Mesothelial cell of epicardium (in vitro differentiated cells): ENCODE measurements around the gene GTF2H1. TPM values are rescaled to one million over a fixed set of nuclear protein-coding genes. Genes with fewer than 3 reads are reported as not detected.
"Not testable (repeated sequence)": the region's sequence is repeated elsewhere in the genome, so short reads cannot be mapped to it uniquely, and the experiment has no call there.

Source experiments
- DNase-seq, 2 experiments: peaks; one replicate each; pipeline ENCODE4 v3.0.0; 2021; ENCODE audit warnings: low spot score in 2 of 2; ENCODE audit not compliant: unreplicated experiment in 2 of 2
- H3K27ac Mint-ChIP-seq: 2 replicates; pipeline ENCODE4 v1.8.0; 2021; ENCODE audit warnings: mixed read lengths
- H3K27me3 Mint-ChIP-seq: 2 replicates; pipeline ENCODE4 v1.8.0; 2021; ENCODE audit warnings: low read depth, mixed read lengths
- H3K36me3 Mint-ChIP-seq: 2 replicates; pipeline ENCODE4 v1.8.0; 2021; ENCODE audit warnings: mixed read lengths
- H3K4me1 Mint-ChIP-seq: 2 replicates; pipeline ENCODE4 v1.8.0; 2021; ENCODE audit warnings: mixed read lengths
- H3K4me3 Mint-ChIP-seq: 2 replicates; pipeline ENCODE4 v1.8.0; 2021; ENCODE audit warnings: mild to moderate bottlenecking, moderate library complexity, mixed read lengths
- H3K9me3 Mint-ChIP-seq: 2 replicates; pipeline ENCODE4 v1.8.0; 2021; ENCODE audit warnings: mixed read lengths
- total RNA-seq: library from RNA; stranded (reverse); gene quantifications from 3 replicates; pipeline ENCODE4 v1.2.1, GENCODE V29; 2021
- TF ChIP-seq, protein P1 (sequence below): fragments of 200-600 bp; sonication (generic); IDR thresholded peaks from one replicate; pipeline ENCODE4 v1.5.0; 2021; ENCODE audit warnings: antibody characterized with exemption; ENCODE audit not compliant: unreplicated experiment

Gene GTF2H1
- total RNA-seq, 1 donor from 2014 or later, result 45.9 TPM

DNA sequence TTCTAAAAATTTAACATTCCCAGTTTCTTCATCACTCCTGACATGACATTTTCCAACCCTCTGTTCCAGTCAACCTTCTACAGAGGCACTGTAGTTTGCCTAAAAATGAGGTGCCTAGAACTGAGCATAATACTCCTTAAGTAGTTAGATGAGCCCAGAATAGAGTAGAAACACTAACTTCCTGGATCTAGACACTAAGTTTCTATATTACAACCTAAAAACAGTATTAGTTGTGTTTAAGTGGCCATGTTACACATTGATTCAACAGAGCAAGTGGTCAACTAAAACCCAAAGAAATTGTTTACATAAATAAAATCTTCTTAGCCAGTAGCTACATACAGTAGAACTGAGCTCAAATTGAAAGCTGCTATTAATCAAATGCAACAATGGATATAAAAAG is 1.8 kb upstream of the GTF2H1 start:
- peak overlapping the region; percentile 44 for H3K27ac Mint-ChIP-seq
- DNase-seq, result no peak

DNA sequence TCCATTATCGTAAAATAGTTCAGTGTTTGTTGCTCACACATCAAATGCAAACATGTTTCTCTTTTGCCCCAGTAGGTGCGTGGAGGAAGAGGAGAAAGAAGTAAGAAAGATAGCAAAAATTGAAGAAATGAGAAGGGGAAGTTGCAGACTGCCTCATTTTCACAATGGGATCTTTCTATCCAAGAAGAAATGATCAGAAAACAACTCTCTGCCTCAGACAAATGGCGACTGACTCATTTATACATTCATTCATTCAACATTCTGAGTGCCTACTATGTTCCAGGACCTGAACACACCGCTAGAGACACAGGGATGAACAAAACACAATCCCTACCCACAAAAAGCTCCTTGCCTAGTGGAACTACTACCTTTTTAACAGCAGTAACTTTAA is 794 bp upstream of the GTF2H1 start:
- Mint-ChIP-seq H3K27ac (peak overlapping the region; percentile 100), H3K27me3 (no peaks in the 10 kb centered on the region), H3K36me3 (peaks cover 6% of the 10 kb centered on the region), H3K4me3 (peak overlapping the region; percentile 91), H3K4me1 (peaks cover 58% of the 10 kb centered on the region), H3K9me3 (no peaks in the 10 kb centered on the region)
- TF ChIP-seq, protein P1, sequence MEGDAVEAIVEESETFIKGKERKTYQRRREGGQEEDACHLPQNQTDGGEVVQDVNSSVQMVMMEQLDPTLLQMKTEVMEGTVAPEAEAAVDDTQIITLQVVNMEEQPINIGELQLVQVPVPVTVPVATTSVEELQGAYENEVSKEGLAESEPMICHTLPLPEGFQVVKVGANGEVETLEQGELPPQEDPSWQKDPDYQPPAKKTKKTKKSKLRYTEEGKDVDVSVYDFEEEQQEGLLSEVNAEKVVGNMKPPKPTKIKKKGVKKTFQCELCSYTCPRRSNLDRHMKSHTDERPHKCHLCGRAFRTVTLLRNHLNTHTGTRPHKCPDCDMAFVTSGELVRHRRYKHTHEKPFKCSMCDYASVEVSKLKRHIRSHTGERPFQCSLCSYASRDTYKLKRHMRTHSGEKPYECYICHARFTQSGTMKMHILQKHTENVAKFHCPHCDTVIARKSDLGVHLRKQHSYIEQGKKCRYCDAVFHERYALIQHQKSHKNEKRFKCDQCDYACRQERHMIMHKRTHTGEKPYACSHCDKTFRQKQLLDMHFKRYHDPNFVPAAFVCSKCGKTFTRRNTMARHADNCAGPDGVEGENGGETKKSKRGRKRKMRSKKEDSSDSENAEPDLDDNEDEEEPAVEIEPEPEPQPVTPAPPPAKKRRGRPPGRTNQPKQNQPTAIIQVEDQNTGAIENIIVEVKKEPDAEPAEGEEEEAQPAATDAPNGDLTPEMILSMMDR, result no peak
- DNase-seq, result no peak

More for the DNA sequence above, 1.8 kb upstream of the GTF2H1 start:
- Mint-ChIP-seq H3K36me3 (peaks cover 4% of the 10 kb centered on the region), H3K9me3 (no peaks in the 10 kb centered on the region), H3K4me1 (peaks cover 58% of the 10 kb centered on the region), H3K27me3 (no peaks in the 10 kb centered on the region), H3K4me3 (peak overlapping the region; percentile 53)
- TF ChIP-seq, protein P1, result no peak

DNA sequence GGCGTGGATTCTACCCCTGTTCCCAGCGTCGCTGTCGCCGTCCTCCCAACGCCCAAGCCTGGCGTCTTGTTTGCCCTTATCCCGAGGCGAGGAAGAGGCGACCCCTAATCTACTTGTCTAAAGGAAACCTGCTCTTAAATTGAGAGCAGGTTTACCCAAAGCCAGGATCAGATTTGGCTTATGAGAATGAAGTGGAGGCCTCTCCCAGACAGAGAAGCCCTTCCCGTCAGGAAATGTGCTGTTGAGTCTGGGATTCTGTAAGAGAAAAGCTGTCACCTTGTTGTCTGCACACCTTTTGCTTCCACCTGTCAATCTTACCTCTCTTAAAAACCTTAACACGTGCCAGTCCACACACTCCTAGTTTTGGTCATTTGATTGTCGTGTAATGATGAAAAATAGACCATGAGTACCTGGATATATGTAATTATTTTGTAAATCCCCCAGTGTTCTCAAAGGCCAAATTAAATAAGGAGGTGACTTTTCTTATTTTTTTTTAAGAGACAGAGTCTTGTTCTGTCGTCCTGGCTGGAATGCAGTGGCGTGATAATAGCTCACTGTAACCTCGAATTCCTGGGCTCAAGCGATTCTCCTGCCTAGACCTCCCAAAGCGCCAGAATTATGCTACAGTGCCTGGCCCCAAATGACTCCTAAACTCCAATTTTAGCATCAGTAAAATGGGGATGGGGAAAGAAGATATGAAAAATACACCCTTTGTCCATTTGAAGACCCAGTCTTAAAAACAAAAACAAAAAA is 627 bp downstream of the GTF2H1 start:
- Mint-ChIP-seq H3K36me3 (peaks cover 6% of the 10 kb centered on the region), H3K4me3 (peak overlapping the region; percentile 91), H3K27me3 (no peaks in the 10 kb centered on the region), H3K4me1 (peaks cover 58% of the 10 kb centered on the region), H3K9me3 (no peaks in the 10 kb centered on the region), H3K27ac (peak overlapping the region; percentile 100)
- no peak for DNase-seq
- TF ChIP-seq, protein P1, result no peak

DNA sequence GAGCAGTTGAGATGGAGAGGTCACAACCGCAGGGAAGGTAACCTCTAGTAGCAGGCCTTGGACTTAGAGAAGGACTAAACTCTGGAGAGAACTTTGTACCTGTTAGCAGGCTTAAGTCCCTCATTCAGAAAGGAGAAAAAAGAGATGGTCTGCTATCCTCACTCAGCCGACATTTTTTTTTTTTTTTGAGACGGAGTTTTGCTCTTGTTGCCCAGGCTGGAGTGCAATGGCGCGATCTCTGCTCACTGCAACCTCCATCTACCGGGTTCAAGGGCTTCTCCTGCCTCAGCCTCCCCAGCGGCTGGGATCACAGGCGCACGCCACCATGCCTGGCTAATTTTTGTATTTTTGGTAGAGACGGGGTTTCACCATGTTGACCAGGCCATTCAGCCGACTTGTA is 1.5 kb downstream of the GTF2H1 start:
- not testable (repeated sequence) for DNase-seq, H3K27me3 Mint-ChIP-seq, H3K36me3 Mint-ChIP-seq, H3K9me3 Mint-ChIP-seq
- H3K4me1 Mint-ChIP-seq, result peaks cover 54% of the 10 kb centered on the region
- peak overlapping the region; percentile 91 for H3K4me3 Mint-ChIP-seq
- peak overlapping the region; percentile 100 for H3K27ac Mint-ChIP-seq

DNA sequence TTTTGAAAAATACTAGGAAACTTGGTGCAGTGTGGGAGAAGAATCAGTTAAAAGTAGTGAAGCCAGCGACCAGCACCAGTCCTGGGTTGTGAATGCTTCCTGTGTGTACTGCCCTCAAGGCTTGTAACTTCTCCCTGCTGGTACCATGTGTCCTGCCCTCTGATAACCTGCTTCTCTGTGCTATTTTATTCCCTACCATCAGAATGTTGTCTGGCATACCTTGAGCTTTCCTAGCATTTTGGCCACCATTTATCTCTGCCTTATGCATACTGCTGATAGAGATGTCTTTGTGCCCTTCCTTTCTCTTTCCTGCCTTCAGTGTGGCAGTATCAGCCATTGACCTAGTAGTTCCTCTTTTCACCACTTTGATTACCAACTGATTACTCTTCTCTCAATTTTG is 2.0 kb downstream of the GTF2H1 start:
- peak overlapping the region; percentile 91 for H3K4me3 Mint-ChIP-seq
- peaks cover 53% of the 10 kb centered on the region for H3K4me1 Mint-ChIP-seq
- TF ChIP-seq, protein P1, result no peak
- no peaks in the 10 kb centered on the region for H3K9me3 Mint-ChIP-seq
- H3K27me3 Mint-ChIP-seq, result no peaks in the 10 kb centered on the region
- H3K36me3 Mint-ChIP-seq, result peaks cover 6% of the 10 kb centered on the region
- peak overlapping the region; percentile 55 for H3K27ac Mint-ChIP-seq
- DNase-seq, result no peak

DNA sequence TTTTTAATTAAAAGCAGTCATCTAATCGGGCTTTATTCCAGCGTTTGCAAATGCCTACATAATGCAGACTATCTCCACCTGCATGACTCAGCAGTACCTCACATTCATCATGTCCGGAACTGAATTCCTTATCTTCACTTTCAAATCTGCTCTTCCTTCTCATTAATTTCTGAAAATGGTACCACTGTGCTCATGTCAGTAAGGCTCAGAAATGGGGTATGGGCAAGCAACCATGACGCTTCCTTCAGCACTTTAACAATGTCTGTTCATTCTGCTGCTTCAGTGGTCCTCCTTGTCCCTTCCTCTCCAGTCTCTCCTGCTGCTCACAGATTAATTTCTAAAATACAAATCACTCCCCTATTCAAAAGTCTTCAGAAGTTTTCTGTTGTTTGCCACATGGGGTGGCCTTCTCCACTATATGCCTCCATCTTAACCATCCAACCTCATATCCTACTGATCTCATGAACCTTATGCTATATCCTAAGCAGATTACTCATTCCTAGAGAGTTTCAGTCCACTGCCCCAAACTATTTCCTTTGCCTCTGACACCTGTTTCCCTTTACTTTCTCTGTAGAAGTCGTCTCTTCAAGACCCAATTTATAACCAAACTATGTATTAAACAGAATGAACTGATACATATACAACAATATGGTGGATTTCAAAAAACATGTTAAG is 7.0 kb downstream of the GTF2H1 start:
- Mint-ChIP-seq H3K27me3 (no peaks in the 10 kb centered on the region), H3K27ac (peak overlapping the region; percentile 43), H3K4me3 (no peak overlapping the region), H3K4me1 (peaks cover 21% of the 10 kb centered on the region), H3K36me3 (peaks cover 16% of the 10 kb centered on the region), H3K9me3 (no peaks in the 10 kb centered on the region)
- DNase-seq, result no peak
- TF ChIP-seq, protein P1, result no peak
